Posterior cingulate gyrus (tissue), 11 donors: ENCODE measurements around the gene PTPRQ.
"Not testable (repeated sequence)": the region's sequence is repeated elsewhere in the genome, so short reads cannot be mapped to it uniquely, and the experiment has no call there.

Experiments used
- DNase-seq, 10 donors: peaks; one replicate each; pipeline versions ENCODE4 v3.0.0 to v3.0.0-alpha.2; 2020 to 2021; ENCODE audit warnings: mixed read lengths in 3 of 10
- intact Hi-C: fragments of 100-400 bp; cut with DNase I; formaldehyde crosslinking; loops from one replicate; pipeline ENCODE4 v1.15.1; 2023

Gene PTPRQ

DNA sequence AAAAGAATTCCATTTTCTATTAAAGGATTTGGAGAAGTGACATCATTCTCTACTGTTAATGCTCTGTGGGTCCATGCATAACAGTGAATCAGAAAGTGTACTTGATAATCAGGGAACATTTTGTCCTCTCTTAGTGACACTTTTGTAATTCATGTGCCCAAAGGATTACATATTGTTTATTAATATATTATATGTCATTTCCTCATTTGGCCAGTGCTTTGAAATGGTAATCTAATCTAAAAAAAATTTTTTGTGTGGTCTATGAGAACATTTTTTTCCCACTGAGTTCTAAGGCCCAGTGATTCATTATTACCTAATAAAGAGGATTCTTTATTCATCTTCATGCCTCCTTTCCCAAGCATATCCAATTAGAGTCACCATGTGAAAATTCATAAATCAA, 183.7 kb downstream of the PTPRQ start:
- intact Hi-C loops: loop anchor here (10.0 kb wide), 1 partner anchor 57 kb away; no protein-coding TSS in a partner anchor
- DNase-seq: no peak

GRCh38 chr12:80632835-80633234, 188.8 kb downstream of the PTPRQ start:
- intact Hi-C loops: no loop called here
- peak in 1 of 10 donors; percentile 17 for DNase-seq

DNA sequence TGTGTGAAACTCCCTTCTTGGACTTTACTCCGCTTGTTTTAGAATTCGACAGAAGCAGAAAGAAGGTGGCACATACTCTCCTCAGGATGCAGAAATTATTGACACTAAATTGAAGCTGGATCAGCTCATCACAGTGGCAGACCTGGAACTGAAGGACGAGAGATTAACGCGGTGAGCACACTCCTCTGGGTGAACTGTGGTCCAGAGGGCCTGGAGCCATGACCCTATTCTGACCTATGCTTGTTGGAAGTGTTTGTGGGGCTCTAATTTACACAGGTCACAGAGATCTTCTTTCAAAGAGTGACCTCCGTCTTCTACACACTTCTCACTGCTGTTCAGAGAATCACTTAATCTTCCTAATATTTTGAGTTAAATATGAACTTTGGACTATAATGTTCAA, 190.9 kb downstream of the PTPRQ start:
- DNase-seq: no peak
- intact Hi-C loops: no loop called here

DNA sequence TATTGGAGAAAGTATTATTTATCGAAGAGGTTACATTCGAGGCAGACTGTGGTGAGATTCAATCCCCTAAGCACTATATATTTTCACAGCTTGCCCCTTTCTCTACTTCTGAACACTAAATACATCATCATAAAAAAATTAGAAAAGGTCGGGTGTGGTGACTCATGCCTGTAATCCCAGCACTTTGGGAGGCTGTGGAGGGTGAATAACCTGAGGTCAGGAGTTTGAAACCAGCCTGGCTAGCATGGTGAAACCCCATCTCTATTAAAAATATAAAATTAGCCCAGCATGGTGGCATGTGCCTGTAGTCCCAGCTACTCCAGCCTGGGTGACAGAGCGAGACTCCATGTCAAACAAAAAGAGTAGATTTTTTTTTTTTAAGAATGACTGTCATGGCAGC, 192.8 kb downstream of the PTPRQ start:
- intact Hi-C loops: no loop called here
- no peak for DNase-seq

DNA sequence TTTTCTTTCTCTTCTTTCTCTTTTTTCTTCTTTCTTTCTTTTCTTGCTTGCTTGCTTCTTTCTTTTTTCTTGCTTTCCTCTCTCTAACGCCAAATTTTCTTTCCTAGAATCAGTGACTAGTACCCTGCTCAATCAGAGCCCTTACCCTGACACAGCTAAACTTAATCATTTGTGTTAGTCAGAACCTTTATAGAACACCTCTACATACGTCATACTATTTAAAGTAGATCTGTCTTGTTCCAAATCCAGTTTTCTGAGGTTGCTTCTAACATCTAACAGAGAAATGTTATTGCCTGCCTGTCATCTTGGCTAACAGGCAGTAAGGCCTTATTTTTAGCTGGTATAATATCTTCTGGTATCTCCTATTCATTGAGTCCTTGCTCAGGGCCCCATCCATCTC, 197.9 kb downstream of the PTPRQ start:
- intact Hi-C loops: no loop called here
- DNase-seq: no peak

GRCh38 chr12:80643961-80644360, 199.9 kb downstream of the PTPRQ start:
- intact Hi-C loops: no loop called here
- no peak for DNase-seq

- DNase-seq: no peak
- intact Hi-C loops: no loop called here
These were observed 204.8 kb downstream of the PTPRQ start for GRCh38 chr12:80648881-80649280.

- intact Hi-C loops: no loop called here
- no peak for DNase-seq
These were observed 211.7 kb downstream of the PTPRQ start for GRCh38 chr12:80655751-80656150.

- intact Hi-C loops: no loop called here
- no peak for DNase-seq
These were observed 215.6 kb downstream of the PTPRQ start for GRCh38 chr12:80659512-80660063.

GRCh38 chr12:80662586-80662985, 218.6 kb downstream of the PTPRQ start:
- no peak for DNase-seq
- intact Hi-C loops: no loop called here

- intact Hi-C loops: no loop called here
These were observed 226.2 kb downstream of the PTPRQ start for GRCh38 chr12:80670214-80670613.

DNA sequence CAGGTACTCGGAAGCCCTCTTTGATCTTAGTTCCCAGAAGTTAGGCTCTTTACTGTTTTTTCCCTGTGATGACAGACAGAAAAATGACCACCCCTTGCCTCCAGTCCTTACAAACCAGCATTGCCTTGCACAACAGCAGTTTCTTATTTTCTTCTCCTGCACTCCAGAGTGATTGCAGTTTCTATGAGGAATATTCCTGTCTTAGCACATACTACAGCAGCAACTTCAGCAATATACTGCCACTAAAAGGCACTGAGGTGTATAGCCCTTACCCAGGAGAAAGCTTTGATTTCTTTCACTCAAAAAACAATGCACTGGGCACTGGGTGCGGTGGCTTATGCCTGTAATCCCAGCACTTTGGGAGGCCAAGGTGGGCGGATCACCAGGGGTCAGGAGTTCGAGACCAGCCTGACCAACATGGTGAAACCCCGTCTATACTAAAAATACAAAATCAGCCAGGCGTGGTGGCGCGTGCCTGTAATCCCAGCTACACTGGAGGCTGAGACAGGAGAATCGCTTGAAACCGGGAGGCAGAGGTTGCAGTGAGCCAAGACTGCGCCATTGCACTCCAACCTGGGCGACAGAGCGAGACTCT, 232.1 kb downstream of the PTPRQ start:
- intact Hi-C loops: not testable (repeated sequence)
- DNase-seq: peak in 2 of 10 donors; percentile 14 to 53

More at GRCh38 chr12:80670214-80670613, 226.2 kb downstream of the PTPRQ start:
- DNase-seq: no peak

DNA sequence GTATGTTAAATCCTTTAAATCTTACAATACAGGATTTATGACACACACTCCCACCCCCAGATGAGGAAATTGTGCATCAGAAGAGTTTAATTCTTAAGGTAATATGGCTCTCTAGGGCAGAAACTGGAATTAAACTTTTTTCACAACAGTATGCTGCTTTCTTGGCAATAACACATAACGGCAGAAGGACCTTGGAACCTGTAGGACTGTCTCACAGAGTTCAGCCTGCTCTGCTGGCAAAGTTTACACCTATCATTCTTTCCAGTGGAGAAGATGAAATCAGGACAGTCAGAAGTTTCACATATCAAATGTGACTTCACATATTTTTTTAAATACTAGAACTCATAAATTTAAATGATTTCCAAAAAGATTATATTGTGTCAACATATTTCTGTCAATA, 232.8 kb downstream of the PTPRQ start:
- intact Hi-C loops: no loop called here
- DNase-seq: no peak

DNA sequence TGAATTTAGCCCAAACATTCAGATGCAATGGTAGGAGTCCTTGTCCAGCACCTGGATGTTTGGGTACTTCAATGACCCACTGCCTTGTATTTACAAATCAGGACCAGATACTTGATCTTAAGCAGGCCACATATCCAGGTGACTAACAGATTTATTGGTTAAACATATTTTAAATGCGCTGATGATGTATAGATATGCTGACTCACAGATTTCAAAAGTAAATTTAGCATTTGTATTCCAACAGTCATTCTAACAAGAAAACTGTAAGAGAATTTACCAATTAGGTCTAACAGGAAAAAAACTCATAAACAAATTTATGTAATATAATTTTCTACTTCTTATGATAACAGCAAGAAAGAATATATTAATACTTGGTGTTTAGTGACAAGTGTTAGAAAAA, 234.0 kb downstream of the PTPRQ start:
- intact Hi-C loops: no loop called here
- no peak for DNase-seq

GRCh38 chr12:80679346-80680131, 235.5 kb downstream of the PTPRQ start:
- intact Hi-C loops: loop anchor here (10.0 kb wide), 1 partner anchor 55 kb away; no protein-coding TSS in a partner anchor
- DNase-seq: no peak

- intact Hi-C loops: loop anchor here (10.0 kb wide), 1 partner anchor 56 kb away; no protein-coding TSS in a partner anchor
- no peak for DNase-seq
These were observed 237.3 kb downstream of the PTPRQ start for GRCh38 chr12:80681287-80681686.

DNA sequence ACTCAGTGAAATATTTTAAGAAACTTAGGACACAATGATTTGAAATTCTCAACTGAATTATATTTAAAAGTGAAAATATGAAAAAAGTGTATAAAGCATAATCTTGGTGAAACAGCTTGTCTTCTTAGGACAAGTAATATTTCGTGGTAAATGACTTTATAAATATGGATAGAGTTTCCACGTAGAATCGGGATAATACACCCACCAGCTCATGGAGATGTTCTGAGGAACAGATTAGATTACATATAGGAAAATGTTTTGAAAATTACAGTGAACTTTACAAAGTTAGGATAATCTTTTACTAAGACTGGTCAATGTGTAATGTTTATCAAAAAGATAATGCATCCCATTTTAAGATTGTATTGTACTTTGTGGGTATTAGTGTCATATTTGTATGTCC, 237.8 kb downstream of the PTPRQ start:
- intact Hi-C loops: loop anchor here (10.0 kb wide), 1 partner anchor 57 kb away; no protein-coding TSS in a partner anchor
- no peak for DNase-seq

GRCh38 chr12:80684077-80684495, 240.1 kb downstream of the PTPRQ start:
- intact Hi-C loops: loop anchor here (10.0 kb wide), 1 partner anchor 59 kb away; no protein-coding TSS in a partner anchor
- no peak for DNase-seq

- DNase-seq: no peak
- intact Hi-C loops: no loop called here
These were observed 246.1 kb downstream of the PTPRQ start for GRCh38 chr12:80690090-80690489.

- no peak for DNase-seq
- intact Hi-C loops: no loop called here
These were observed 246.5 kb downstream of the PTPRQ start for GRCh38 chr12:80690513-80690912.

DNA sequence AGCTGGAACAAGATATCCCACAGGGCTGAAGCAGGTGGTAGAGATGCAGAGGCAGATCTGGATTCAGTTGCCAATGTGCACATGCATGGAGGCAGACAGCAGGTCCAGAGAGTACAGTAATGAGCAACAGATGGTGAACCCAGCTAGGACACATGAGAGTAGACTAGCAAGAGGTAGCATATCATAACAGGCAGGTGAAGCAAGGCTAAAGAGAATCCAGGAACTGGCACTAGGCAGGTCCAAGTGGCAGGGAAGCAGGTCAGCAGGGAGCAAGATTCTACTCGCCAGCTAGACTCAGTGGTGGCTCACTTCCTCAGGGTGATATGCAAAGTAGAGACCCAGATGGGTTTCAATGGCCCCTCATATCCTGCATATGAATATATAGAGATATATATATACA, 248.1 kb downstream of the PTPRQ start:
- intact Hi-C loops: no loop called here
- DNase-seq: no peak
